WTC11 (cell line): ENCODE data around the gene SORL1. TPM values are rescaled to one million over a fixed set of nuclear protein-coding genes. Genes with fewer than 3 reads are reported as not detected.
"Not testable (repeated sequence)": the region's sequence is repeated elsewhere in the genome, so short reads cannot be mapped to it uniquely, and the experiment has no call there.

Experiments
- ATAC-seq: fragments of 200-7000 bp; cut with Tn5 transposase; 2 replicates; pipeline ENCODE4 v1.10.0; 2021; ENCODE audit warnings: mild to moderate bottlenecking, moderate library complexity
- CTCF ChIA-PET: fragments of 300-600 bp; sonication (Branson Sonifier 250); formaldehyde crosslinking; loops from one replicate; lab custom pipeline; 2021; ENCODE audit warnings: antibody characterized with exemption; lab: Charles Lee
- POLR2A ChIA-PET: fragments of 350-600 bp; sonication (Branson Sonifier 250); formaldehyde crosslinking; loops from one replicate; lab custom pipeline; 2021; ENCODE audit warnings: antibody characterized with exemption; lab: Charles Lee
- DNase-seq: peaks from one replicate; pipeline ENCODE4 v3.0.0; 2021; ENCODE audit warnings: low spot score
- H3K27ac Mint-ChIP-seq: 2 replicates; pipeline ENCODE4 v1.8.0; 2021; ENCODE audit warnings: mixed read lengths
- H3K27me3 Mint-ChIP-seq: 2 replicates; pipeline ENCODE4 v1.8.0; 2021; ENCODE audit warnings: low read depth, mild to moderate bottlenecking, moderate library complexity, mixed read lengths
- H3K36me3 Mint-ChIP-seq: 2 replicates; pipeline ENCODE4 v1.8.0; 2021; ENCODE audit warnings: mixed read lengths
- H3K4me1 Mint-ChIP-seq: 2 replicates; pipeline ENCODE4 v1.8.0; 2022; ENCODE audit warnings: mixed read lengths
- H3K4me3 Mint-ChIP-seq: 2 replicates; pipeline ENCODE4 v1.8.0; 2021; ENCODE audit warnings: mild to moderate bottlenecking, moderate library complexity, mixed read lengths
- H3K9me3 Mint-ChIP-seq: 2 replicates; pipeline ENCODE4 v1.8.0; 2021; ENCODE audit warnings: mixed read lengths
- ATF1 ChIP-seq: sonication (generic); formaldehyde crosslinking; IDR thresholded peaks from 2 replicates; pipeline ENCODE4 v1.8.1; 2023; ENCODE audit warnings: mild to moderate bottlenecking, moderate library complexity, missing genetic modification reagents
- HMGA2 ChIP-seq: fragments of 250-450 bp; sonication (Bioruptor Pico); IDR thresholded peaks from 2 replicates; pipeline ENCODE4 v1.4.0; 2021; ENCODE audit warnings: mild to moderate bottlenecking, moderate library complexity
- IRF1 ChIP-seq: sonication (generic); formaldehyde crosslinking; IDR thresholded peaks from 2 replicates; pipeline ENCODE4 v1.8.0; 2023; ENCODE audit warnings: missing genetic modification reagents
- NR2C2 ChIP-seq: sonication (generic); formaldehyde crosslinking; IDR thresholded peaks from 2 replicates; pipeline ENCODE4 v1.8.0; 2022; ENCODE audit warnings: mild to moderate bottlenecking, missing genetic modification reagents
- PRDM15 ChIP-seq: sonication (generic); formaldehyde crosslinking; IDR thresholded peaks from 2 replicates; pipeline ENCODE4 v1.8.0; 2022; ENCODE audit warnings: missing genetic modification reagents
- SOX15 ChIP-seq: fragments of 250-450 bp; sonication (Bioruptor Pico); IDR thresholded peaks from 2 replicates; pipeline ENCODE4 v1.9.0; 2021; ENCODE audit warnings: mild to moderate bottlenecking
- ZMAT4 ChIP-seq: fragments of 250-450 bp; sonication (Bioruptor Pico); IDR thresholded peaks from 2 replicates; pipeline ENCODE4 v1.9.0; 2021; ENCODE audit warnings: mild to moderate bottlenecking
- ZNF121 ChIP-seq: sonication (generic); formaldehyde crosslinking; IDR thresholded peaks from 2 replicates; pipeline ENCODE4 v1.8.0; 2023; ENCODE audit warnings: missing genetic modification reagents
- ZNF138 ChIP-seq: sonication (generic); formaldehyde crosslinking; conservative IDR thresholded peaks from 2 replicates; pipeline ENCODE4 v1.8.1; 2022; ENCODE audit warnings: mild to moderate bottlenecking, moderate library complexity, missing genetic modification reagents
- ZNF219 ChIP-seq: sonication (generic); formaldehyde crosslinking; IDR thresholded peaks from 2 replicates; pipeline ENCODE4 v1.8.0; 2023; ENCODE audit warnings: missing genetic modification reagents, mild to moderate bottlenecking, borderline replicate concordance
- ZNF232 ChIP-seq: sonication (generic); formaldehyde crosslinking; IDR thresholded peaks from 2 replicates; pipeline ENCODE4 v1.8.0; 2022; ENCODE audit warnings: mild to moderate bottlenecking, missing genetic modification reagents
- ZNF281 ChIP-seq: sonication (generic); formaldehyde crosslinking; IDR thresholded peaks from 2 replicates; pipeline ENCODE4 v1.8.0; 2023; ENCODE audit warnings: mild to moderate bottlenecking, missing genetic modification reagents
- ZNF416 ChIP-seq: fragments of 250-450 bp; sonication (Bioruptor Pico); IDR thresholded peaks from 2 replicates; pipeline ENCODE4 v1.9.0; 2021; ENCODE audit warnings: mild to moderate bottlenecking, inconsistent platforms
- ZNF423 ChIP-seq: fragments of 250-450 bp; sonication (Bioruptor Pico); IDR thresholded peaks from 2 replicates; pipeline ENCODE4 v2.1.2; 2022; ENCODE audit warnings: mild to moderate bottlenecking, moderate library complexity
- ZNF532 ChIP-seq: fragments of 250-450 bp; sonication (Bioruptor Pico); IDR thresholded peaks from 2 replicates; pipeline ENCODE4 v1.9.0; 2021; ENCODE audit warnings: mild to moderate bottlenecking, borderline replicate concordance
- total RNA-seq: library from RNA; stranded (reverse); gene quantifications from 3 replicates; pipeline ENCODE4 v1.2.3, GENCODE V29; 2021

SORL1 gene
- total RNA-seq, 1 experiment from 2014 or later: 87.1 TPM

GRCh38 chr11:121636800-121637176 lies 184.7 kb downstream of the SORL1 start:
- Mint-ChIP-seq H3K9me3 (no peaks in the 10 kb centered on the region), H3K27me3 (no peaks in the 10 kb centered on the region), H3K4me3 (no peak overlapping the region), H3K36me3 (peaks cover 23% of the 10 kb centered on the region), H3K4me1 (peaks cover 26% of the 10 kb centered on the region), H3K27ac (no peak overlapping the region)
- no peak for DNase-seq
- CTCF ChIA-PET: no interaction called here
- ATAC-seq: no peak
- POLR2A ChIA-PET: no interaction called here
- TF ChIP-seq ZNF416 (CRISPR knock-in tag) (no peak), SOX15 (CRISPR knock-in tag) (no peak), ZNF219 (CRISPR knock-in tag) (no peak), ZMAT4 (CRISPR knock-in tag) (no peak), HMGA2 (CRISPR knock-in tag) (no peak), ZNF281 (CRISPR knock-in tag) (no peak), ZNF121 (no peak), PRDM15 (CRISPR knock-in tag) (no peak), ZNF138 (CRISPR knock-in tag) (no peak), ATF1 (CRISPR knock-in tag) (no peak), NR2C2 (CRISPR knock-in tag) (no peak), ZNF532 (CRISPR knock-in tag) (no peak), ZNF423 (CRISPR knock-in tag) (no peak), ZNF232 (CRISPR knock-in tag) (no peak), IRF1 (CRISPR knock-in tag) (no peak)
- TF ChIP-seq, all 79 proteins: peak for 0

- H3K4me3 Mint-ChIP-seq, H3K27me3 Mint-ChIP-seq, H3K9me3 Mint-ChIP-seq, POLR2A ChIA-PET, H3K27ac Mint-ChIP-seq, ATAC-seq, DNase-seq, CTCF ChIA-PET: not testable (repeated sequence)
- Mint-ChIP-seq H3K36me3 (peaks cover 15% of the 10 kb centered on the region), H3K4me1 (peaks cover 34% of the 10 kb centered on the region)
Observed at GRCh38 chr11:121637587-121637986, 185.5 kb downstream of the SORL1 start.
